GM10266 (cell line): ENCODE results near the gene GPR132.

Experiments
- DNase-seq: peaks from one replicate; pipeline ENCODE4 v3.0.0; 2012; ENCODE audit errors: extremely low spot score
- TF ChIP-seq, protein P1 (sequence below): IDR thresholded peaks from 2 replicates; pipeline ENCODE4 v1.5.1; 2012; ENCODE audit warnings: mild to moderate bottlenecking, low read depth; ENCODE audit not compliant: control insufficient read depth, insufficient read depth; ENCODE audit errors: missing control alignments

Gene GPR132

GRCh38 chr14:105090493-105091053, 25.3 kb upstream of the GPR132 start:
- TF ChIP-seq, protein P1, sequence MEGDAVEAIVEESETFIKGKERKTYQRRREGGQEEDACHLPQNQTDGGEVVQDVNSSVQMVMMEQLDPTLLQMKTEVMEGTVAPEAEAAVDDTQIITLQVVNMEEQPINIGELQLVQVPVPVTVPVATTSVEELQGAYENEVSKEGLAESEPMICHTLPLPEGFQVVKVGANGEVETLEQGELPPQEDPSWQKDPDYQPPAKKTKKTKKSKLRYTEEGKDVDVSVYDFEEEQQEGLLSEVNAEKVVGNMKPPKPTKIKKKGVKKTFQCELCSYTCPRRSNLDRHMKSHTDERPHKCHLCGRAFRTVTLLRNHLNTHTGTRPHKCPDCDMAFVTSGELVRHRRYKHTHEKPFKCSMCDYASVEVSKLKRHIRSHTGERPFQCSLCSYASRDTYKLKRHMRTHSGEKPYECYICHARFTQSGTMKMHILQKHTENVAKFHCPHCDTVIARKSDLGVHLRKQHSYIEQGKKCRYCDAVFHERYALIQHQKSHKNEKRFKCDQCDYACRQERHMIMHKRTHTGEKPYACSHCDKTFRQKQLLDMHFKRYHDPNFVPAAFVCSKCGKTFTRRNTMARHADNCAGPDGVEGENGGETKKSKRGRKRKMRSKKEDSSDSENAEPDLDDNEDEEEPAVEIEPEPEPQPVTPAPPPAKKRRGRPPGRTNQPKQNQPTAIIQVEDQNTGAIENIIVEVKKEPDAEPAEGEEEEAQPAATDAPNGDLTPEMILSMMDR: peak; percentile 99
- peak; percentile 91 for DNase-seq

DNA sequence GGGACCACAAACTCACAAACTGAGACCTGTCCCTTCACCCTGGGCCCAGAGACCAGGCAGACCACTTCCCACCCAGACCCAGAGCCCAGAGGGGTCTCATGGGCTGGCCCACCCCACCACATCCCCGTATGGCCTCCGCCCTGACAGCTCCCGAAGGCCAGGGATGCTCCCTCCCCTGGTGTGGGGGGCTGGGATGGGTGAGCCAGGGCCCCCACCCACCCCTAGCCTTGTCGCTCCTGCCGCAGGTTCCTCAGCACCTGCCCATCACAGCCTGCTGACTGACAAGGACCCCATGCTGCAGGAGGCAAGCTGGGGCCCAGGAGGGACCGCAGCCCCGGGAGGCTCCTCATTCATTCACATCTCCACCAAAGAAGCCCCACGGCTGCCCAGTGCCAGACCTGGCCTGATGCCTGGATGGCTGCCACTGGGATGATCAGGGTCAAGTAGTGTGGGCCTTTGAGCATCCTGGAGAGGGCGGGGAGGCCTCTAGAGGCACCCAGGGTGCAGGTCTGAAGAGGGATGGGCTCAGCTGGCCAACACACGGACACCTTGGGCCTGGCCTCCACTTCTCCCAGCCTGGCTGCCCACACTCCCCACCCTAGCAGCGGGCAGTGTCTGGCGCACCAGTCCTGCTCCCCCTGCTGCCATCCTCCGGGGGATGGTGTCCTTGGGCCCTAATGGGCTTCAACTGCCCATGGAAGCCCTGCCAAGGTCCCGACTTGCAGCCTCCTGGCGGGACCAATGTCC, 24.7 kb upstream of the GPR132 start:
- TF ChIP-seq, protein P1: no peak
- DNase-seq: no peak

- TF ChIP-seq, protein P1: no peak
- DNase-seq: no peak
Observed at GRCh38 chr14:105088812-105089745, 23.8 kb upstream of the GPR132 start.

DNA sequence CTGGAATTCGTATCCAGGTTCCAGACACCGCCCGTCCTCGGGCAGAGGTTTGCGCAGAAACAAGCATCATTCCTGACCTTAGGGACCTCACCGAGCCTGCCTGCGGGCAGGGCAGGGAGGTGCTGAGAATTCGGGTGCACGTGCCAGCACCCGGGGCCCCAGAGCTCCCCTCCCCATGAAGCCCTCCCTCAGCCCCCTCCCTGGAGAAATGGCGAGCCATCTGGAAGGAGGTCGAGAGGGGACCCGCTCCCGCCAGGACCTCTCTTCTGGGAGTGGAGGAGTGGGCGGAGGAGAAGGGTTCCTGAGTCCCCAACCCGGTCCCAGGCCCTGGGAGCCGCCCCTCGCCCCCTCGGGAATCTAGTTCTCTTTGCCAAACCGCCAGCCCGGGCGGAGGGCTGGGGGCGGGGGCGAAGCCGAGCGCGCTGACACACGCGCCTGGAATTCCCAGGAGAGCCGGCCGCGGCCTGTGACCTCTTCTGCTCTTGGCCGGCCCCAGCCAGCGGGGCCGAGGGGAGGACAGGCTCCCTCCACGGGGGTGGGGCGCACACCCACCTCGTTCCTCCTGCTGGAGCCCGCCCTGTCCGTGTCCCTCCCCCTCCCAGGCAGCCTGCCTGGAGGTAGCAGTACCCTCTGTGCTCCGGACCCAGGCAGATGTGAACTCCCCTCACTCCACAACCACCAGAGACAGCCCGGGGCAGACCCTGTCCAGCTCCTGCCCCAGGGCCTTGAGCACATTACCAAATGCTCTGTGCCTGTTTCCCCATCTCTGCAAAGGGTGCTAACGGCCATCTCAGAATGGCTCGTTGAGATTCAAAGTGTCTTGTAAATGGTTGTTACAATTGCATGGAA, 23.0 kb upstream of the GPR132 start:
- TF ChIP-seq, protein P1: no peak
- no peak for DNase-seq

DNA sequence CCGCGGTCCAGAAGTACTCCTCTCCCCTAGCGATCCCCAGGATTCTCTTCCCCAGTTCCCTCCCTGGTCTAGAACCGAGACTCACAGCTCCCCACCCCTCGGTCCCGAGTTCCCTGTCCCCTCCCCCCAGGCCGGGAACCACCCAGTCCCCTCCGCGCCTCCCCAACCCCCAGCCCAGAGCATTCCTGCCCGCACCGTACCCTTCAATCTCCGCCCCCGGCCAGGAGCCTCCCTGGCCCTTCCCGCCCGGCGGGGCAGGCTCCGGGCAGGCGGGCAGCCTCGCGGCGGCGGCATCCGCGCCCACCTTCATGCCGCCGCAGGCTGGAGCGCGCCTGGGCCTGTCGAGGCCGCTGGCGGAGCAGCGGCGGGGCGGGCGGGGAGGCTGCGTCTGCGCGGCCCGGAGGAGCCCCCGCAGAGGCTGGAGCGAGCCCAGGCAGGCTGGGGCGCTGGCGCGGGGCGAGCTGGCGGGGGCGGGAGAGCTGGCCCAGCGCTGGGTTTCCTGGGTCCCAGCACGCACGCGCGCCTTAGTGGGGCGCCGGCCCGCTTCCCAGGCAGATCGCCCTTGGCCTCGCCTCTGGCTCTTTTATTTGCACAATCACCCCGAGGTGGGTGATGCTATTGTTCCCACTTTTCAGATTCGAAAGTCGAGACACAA, 22.2 kb upstream of the GPR132 start:
- peak; percentile 85 for DNase-seq
- TF ChIP-seq, protein P1: no peak

GRCh38 chr14:105086833-105087307, 21.6 kb upstream of the GPR132 start:
- peak; percentile 91 for DNase-seq
- TF ChIP-seq, protein P1: peak; percentile 98
